Measurements from ENCODE around the gene BCKDK. TPM values are rescaled to one million over a fixed set of nuclear protein-coding genes. Genes with fewer than 3 reads are reported as not detected.

BCKDK gene
- total RNA-seq, 4 donors from 2014 or later, result 37.9 to 53.4 (median 45.6) TPM

DNA sequence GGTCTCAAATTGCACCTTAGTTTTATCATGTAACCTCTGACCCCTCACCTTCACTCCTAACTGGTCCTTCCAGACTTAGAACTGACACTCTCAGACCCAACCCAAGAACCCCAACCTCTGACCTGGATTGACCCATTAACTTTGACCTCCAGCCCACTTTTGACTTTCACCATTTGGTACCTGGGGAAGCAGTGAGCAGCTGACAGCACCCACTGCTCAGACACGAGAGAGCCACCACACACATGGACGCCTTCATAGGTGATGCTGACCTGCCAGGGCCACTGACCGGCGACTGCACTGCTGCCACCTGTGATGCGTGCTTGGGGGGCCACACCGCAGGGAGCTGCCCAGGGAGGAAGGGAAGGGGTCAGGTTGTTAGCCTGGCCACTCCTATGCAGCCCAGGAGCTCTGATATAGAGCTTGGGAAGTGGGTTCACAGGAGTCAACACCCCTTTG, 24.9 kb downstream of the BCKDK start:
- peaks cover 0 to 35% (median under 1%) of the 10 kb centered on the region in 4 donors for H3K4me1 ChIP-seq
- peaks cover 0 to 54% (median 0%) of the 10 kb centered on the region in 3 donors for H3K36me3 ChIP-seq
- peaks cover 0 to 19% of the 10 kb centered on the region in 2 donors for H3K27me3 ChIP-seq
- WGBS, 2 donors, result 85 to 93% methylated on average over 6 of the region's 6 CpGs
- no peaks in the 10 kb centered on the region for H3K9me3 ChIP-seq
- DNase-seq (ENCODE audit: low spot score in 2 of 2), result no peak
- H3K27ac ChIP-seq, result no peak overlapping the region
- H3K4me3 ChIP-seq, result no peak overlapping the region
- TF ChIP-seq, protein P1, sequence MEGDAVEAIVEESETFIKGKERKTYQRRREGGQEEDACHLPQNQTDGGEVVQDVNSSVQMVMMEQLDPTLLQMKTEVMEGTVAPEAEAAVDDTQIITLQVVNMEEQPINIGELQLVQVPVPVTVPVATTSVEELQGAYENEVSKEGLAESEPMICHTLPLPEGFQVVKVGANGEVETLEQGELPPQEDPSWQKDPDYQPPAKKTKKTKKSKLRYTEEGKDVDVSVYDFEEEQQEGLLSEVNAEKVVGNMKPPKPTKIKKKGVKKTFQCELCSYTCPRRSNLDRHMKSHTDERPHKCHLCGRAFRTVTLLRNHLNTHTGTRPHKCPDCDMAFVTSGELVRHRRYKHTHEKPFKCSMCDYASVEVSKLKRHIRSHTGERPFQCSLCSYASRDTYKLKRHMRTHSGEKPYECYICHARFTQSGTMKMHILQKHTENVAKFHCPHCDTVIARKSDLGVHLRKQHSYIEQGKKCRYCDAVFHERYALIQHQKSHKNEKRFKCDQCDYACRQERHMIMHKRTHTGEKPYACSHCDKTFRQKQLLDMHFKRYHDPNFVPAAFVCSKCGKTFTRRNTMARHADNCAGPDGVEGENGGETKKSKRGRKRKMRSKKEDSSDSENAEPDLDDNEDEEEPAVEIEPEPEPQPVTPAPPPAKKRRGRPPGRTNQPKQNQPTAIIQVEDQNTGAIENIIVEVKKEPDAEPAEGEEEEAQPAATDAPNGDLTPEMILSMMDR (IDR thresholded peaks at IDR 0.05), result no peak
- TF ChIP-seq POLR2A (IDR thresholded peaks at IDR 0.05), result no peak
- TF ChIP-seq EP300 (IDR thresholded peaks at IDR 0.05), result no peak

DNA sequence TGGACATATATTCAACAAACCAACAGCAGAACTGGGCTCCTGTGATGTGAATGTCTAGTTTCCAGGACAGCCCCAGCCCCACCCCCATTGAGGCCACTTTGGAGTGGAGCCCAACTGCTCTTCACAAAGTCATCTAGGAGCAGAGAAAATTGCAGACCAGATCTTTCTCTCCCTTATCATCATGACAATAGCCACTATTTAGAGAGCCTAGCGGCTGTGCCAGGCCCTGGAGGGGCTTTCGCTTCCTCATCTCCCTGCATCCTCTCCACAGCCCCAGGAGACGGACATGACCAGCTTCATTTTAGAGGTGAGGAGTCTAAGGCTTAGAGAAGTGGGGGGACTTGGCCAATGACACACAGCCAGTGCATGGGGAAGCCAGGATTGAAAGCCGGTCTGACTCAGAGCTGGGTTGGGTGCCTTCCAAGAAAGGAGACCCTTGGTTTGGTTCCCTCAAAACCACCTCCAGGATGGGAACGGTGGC, 25.9 kb downstream of the BCKDK start:
- peaks cover 0 to 28% (median 0%) of the 10 kb centered on the region in 4 donors for H3K4me1 ChIP-seq
- no peak for TF ChIP-seq EP300 (IDR thresholded peaks at IDR 0.05)
- no peak for TF ChIP-seq POLR2A (IDR thresholded peaks at IDR 0.05)
- TF ChIP-seq, protein P1 (IDR thresholded peaks at IDR 0.05), result no peak
- DNase-seq (ENCODE audit: low spot score in 2 of 2), result no peak
- H3K36me3 ChIP-seq, result peaks cover 0 to 43% (median 0%) of the 10 kb centered on the region in 3 donors
- H3K9me3 ChIP-seq, result no peaks in the 10 kb centered on the region
- peaks cover 0 to 19% of the 10 kb centered on the region in 2 donors for H3K27me3 ChIP-seq
- 33 to 42% methylated on average over 5 of the region's 5 CpGs for WGBS, 2 donors
- peak overlapping the region in 1 of 4 donors; percentile 12 for H3K4me3 ChIP-seq
- peak overlapping the region in 1 of 4 donors; percentile 38 for H3K27ac ChIP-seq

DNA sequence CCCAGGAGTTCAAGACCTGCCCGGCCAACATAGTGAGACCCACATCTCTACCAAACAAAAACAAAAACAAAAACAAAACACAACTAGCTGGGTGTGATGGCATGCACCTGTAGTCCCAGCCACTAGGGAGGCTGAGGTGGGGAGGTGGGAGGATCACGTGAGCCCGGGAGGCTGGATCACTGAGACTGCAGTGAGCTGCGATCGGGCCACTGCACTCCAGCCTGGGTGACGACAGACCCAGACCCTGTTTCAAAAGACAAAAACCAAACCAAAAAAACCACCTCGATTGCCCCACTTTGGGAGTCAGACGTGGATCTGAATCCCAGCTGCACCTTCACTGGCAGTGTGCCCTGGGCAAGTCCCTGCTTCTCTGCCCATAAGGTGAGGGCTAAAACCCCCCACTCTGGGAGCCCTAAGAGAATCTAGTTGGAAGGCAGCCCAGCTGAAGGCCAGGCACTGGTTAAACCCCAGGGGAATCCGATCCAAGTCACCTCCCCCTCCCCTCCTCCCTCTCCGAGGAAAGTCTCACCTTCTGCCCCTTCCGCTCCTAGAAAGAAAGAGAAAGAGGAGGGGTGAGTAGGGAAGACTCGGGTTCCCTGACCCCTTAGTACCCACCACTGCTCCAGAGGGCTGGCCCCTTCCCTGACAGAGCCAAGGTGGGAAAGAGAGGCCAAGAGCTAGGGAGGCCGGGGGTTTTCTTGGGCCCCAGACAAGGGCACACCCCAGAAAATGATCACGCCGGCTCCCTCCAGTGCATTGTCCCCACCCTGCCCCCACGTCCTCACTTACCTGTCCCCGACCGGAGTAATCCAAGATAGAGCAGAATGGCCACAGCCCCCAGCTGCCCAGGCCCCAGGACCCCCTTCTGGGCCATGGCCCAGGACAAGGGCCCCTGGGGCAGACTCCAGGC, 26.7 kb downstream of the BCKDK start:
- Histone ChIP-seq H3K27ac (peak overlapping the region in 1 of 4 donors; percentile 76), H3K36me3 (peaks cover 0 to 36% (median 0%) of the 10 kb centered on the region in 3 donors), H3K4me1 (peaks cover 0 to 23% (median 0%) of the 10 kb centered on the region in 4 donors), H3K9me3 (no peaks in the 10 kb centered on the region), H3K4me3 (peak overlapping the region in 1 of 4 donors; percentile 25), H3K27me3 (peaks cover 0 to 19% of the 10 kb centered on the region in 2 donors)
- TF ChIP-seq POLR2A (IDR thresholded peaks at IDR 0.05), result no peak
- TF ChIP-seq EP300 (IDR thresholded peaks at IDR 0.05), result no peak
- TF ChIP-seq, protein P1 (IDR thresholded peaks at IDR 0.05), result no peak
- WGBS, 2 donors, result 21 to 22% methylated on average over 17 to 18 of the region's 18 CpGs
- no peak for DNase-seq (ENCODE audit: low spot score in 2 of 2)

DNA sequence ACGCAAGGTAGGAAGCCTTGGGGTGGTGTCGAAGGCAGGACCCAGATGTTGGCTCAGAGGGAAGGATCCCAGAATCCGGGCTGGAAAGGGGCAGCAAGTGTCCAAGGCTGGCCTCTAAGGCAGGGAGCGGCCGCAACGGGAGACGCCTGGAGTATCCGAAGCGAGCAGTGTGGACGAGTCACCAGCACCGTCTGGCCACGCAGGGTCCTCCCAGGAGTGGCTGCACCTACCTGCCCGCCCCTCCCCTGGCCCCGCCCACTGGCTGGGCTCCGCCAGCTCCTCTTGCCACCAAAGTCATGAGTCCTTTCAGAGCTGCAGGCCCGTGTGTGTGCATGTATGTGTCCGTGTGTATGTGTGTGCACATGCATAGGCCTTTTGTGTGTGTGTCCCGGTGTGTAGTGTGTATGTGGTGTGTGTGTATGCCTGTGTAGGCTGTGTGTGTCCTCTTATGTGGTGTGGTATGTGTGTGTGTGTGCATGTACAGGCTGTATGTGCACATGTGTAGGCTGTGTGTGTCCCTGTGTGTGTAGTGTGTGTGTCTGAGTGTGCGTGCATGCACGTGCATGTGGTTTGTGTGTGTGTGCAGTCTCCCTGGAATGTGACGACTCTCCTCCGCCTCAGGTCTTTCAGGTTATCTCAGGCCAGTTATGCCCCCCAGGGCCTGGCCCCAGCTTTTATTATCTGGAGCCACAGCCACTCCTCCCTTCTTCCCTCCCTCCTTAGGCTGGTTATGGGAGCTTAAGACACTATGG, 27.5 kb downstream of the BCKDK start, which contains the start of gene PRSS8:
Gene PRSS8 (minus strand): TSS at position 193 of the 752 bp plus-strand sequence. CDS start 229 bp downstream, outside the sequence.
- TF ChIP-seq POLR2A (IDR thresholded peaks at IDR 0.05) (no peak), EP300 (IDR thresholded peaks at IDR 0.05) (no peak)
- TF ChIP-seq, protein P1 (IDR thresholded peaks at IDR 0.05), result no peak
- WGBS, 2 donors, result 48 to 51% methylated on average over 22 of the region's 22 CpGs
- Histone ChIP-seq H3K4me1 (peaks cover 0 to 24% (median 0%) of the 10 kb centered on the region in 4 donors), H3K4me3 (peak within 1 kb of the TSS in 1 of 4 donors; percentile 25), H3K27ac (peak within 1 kb of the TSS in 1 of 4 donors; percentile 76), H3K36me3 (peaks cover 0 to 27% (median 0%) of the 10 kb centered on the region in 3 donors), H3K27me3 (peaks cover 0 to 19% of the 10 kb centered on the region in 2 donors), H3K9me3 (no peaks in the 10 kb centered on the region)
- DNase-seq (ENCODE audit: low spot score in 2 of 2), result no peak

Measured in tibial nerve (tissue), 4 donors.